NB4 (cell line): ENCODE measurements around the gene DNAL1.

Experiments
- CTCF ChIP-seq: IDR thresholded peaks from one replicate; pipeline ENCODE4 v1.5.1; 2012; ENCODE audit warnings: low read depth, low read length
- MAX ChIP-seq: IDR thresholded peaks from 2 replicates; pipeline ENCODE4 v1.6.1; 2011; ENCODE audit warnings: low read depth, low read length
- POLR2A ChIP-seq: IDR thresholded peaks from 2 replicates; pipeline ENCODE4 v1.6.1; 2011; ENCODE audit warnings: mild to moderate bottlenecking; ENCODE audit not compliant: insufficient read length; ENCODE audit errors: extremely low read depth

GRCh38 chr14:73694083-73694482, 49.3 kb downstream of the DNAL1 start:
- TF ChIP-seq POLR2A (no peak), CTCF (no peak), MAX (no peak)
